Hepatocyte (in vitro differentiated cells): ENCODE results near the gene PHB1. TPM values are rescaled to one million over a fixed set of nuclear protein-coding genes. Genes with fewer than 3 reads are reported as not detected.
"Not testable (repeated sequence)": the region's sequence is repeated elsewhere in the genome, so short reads cannot be mapped to it uniquely, and the experiment has no call there.

ENCODE experiments used
- DNase-seq: peaks from one replicate; pipeline ENCODE4 v3.0.0-alpha.2; 2016; ENCODE audit warnings: low spot score
- H2AFZ ChIP-seq: fragments of 200-600 bp; sonication (generic); 2 replicates; pipeline ENCODE4 v1.6.0; 2016; ENCODE audit warnings: antibody characterized with exemption, mild to moderate bottlenecking
- H3K27ac ChIP-seq: fragments of 200-600 bp; sonication (generic); 2 replicates; pipeline ENCODE4 v1.5.1; 2016; ENCODE audit warnings: mild to moderate bottlenecking
- H3K27me3 ChIP-seq: fragments of 200-600 bp; sonication (generic); 2 replicates; pipeline ENCODE4 v1.6.1; 2016
- H3K36me3 ChIP-seq: fragments of 200-600 bp; sonication (generic); replicated peaks from 2 replicates; pipeline ENCODE4 v1.5.1; 2016; ENCODE audit warnings: low read depth; ENCODE audit not compliant: insufficient read depth
- H3K4me1 ChIP-seq: fragments of 200-600 bp; sonication (generic); 2 replicates; pipeline ENCODE4 v1.5.1; 2016; ENCODE audit warnings: mild to moderate bottlenecking, moderate library complexity; ENCODE audit not compliant: insufficient read depth
- H3K4me2 ChIP-seq: fragments of 200-600 bp; sonication (generic); 2 replicates; pipeline ENCODE4 v1.6.0; 2016
- H3K4me3 ChIP-seq: fragments of 200-600 bp; sonication (generic); 2 replicates; pipeline ENCODE4 v1.5.1; 2016; ENCODE audit warnings: mild to moderate bottlenecking
- H3K79me2 ChIP-seq: fragments of 200-600 bp; sonication (generic); 2 replicates; pipeline ENCODE4 v1.6.0; 2017; ENCODE audit warnings: mild to moderate bottlenecking
- H3K9me2 ChIP-seq: fragments of 200-600 bp; sonication (generic); replicated peaks from 2 replicates; pipeline ENCODE4 v1.6.0; 2017; ENCODE audit warnings: mild to moderate bottlenecking; ENCODE audit not compliant: insufficient read depth
- H3K9me3 ChIP-seq: fragments of 200-600 bp; sonication (generic); 2 replicates; pipeline ENCODE4 v1.5.1; 2016; ENCODE audit warnings: low read depth, mild to moderate bottlenecking
- H4K20me1 ChIP-seq: fragments of 200-600 bp; sonication (generic); 2 replicates; pipeline ENCODE4 v1.6.0; 2016; ENCODE audit warnings: mild to moderate bottlenecking; ENCODE audit not compliant: insufficient read depth, poor library complexity, severe bottlenecking
- EZH2 ChIP-seq: fragments of 200-600 bp; sonication (generic); IDR thresholded peaks from 2 replicates; pipeline ENCODE4 v1.6.1; 2016; ENCODE audit warnings: antibody characterized with exemption, mild to moderate bottlenecking, borderline replicate concordance
- EZH2phosphoT487 ChIP-seq: fragments of 200-600 bp; sonication (generic); IDR thresholded peaks from one replicate; pipeline ENCODE4 v1.6.1; 2018; ENCODE audit warnings: antibody characterized with exemption, mild to moderate bottlenecking, low read depth, moderate library complexity; ENCODE audit not compliant: unreplicated experiment, severe bottlenecking
- WGBS: methylation state at CpG from one replicate; pipeline ENCODE4 v1.1.6; 2016; ENCODE audit warnings: low lambda C conversion rate; ENCODE audit errors: missing lambda C conversion rate; 5-methylcytosine and 5-hydroxymethylcytosine counted together
- polyA plus RNA-seq: library from polyadenylated mRNA; unstranded; fragments of >200 nt; fragmentation: Nextera tagmentation; extraction: Ambion mirVana; gene quantifications from 2 replicates; pipeline ENCODE4 v1.2.1, GENCODE V29; 2016
- total RNA-seq: library from RNA; depleted of rRNA; stranded (reverse); fragments of >200 nt; gene quantifications from 2 replicates; pipeline ENCODE4 v1.2.3, GENCODE V29; 2014
- TF ChIP-seq, protein P1 (sequence below): fragments of 200-600 bp; sonication (generic); IDR thresholded peaks from 2 replicates; pipeline ENCODE4 v1.5.1; 2016; ENCODE audit warnings: antibody characterized with exemption, mild to moderate bottlenecking; ENCODE audit not compliant: poor library complexity

The PHB1 gene
- total and polyA plus RNA-seq, 2 experiments from 2014 or later: 114 to 171 TPM

DNA sequence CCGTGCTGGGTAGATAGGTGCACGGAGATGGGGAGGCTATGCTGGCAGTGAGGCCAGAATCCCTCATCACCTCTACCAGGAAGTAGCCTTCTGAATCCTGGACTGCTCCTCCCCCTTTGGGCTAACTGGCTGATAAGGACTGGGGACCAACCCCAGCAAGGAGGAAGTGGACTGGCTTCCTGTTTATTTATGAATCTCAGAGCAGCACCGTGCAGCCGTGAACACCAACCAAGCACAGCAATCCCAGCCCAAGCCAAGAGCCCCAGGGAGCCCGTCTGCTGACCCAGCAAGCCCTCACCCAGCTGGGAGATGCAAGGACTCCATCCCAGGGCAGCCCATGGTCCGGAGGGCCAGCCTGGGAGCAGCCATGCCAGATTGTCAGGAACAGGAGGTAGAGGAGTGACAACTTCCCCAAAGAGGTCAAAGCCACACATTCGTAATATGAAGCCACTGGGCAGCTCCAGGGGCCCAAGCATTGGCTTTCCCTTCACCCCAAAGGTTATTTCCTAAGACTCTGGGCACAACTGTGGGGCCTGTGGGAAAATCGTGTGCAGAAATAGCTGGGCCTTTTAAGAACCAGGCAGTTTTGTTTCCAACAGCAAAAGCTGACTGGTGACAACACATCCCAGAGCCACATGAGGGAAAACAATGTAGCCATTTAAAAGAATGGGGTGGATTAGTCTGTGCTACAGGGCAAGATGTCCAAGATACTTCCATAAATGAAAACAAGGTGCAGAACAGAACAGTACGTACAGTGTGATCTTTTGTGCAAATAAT lies 23.9 kb downstream of the PHB1 start:
- H3K27ac ChIP-seq: no peak overlapping the region
- no peak for DNase-seq
- H4K20me1 ChIP-seq: no peaks in the 10 kb centered on the region
- TF ChIP-seq EZH2phosphoT487: no peak
- TF ChIP-seq, protein P1, sequence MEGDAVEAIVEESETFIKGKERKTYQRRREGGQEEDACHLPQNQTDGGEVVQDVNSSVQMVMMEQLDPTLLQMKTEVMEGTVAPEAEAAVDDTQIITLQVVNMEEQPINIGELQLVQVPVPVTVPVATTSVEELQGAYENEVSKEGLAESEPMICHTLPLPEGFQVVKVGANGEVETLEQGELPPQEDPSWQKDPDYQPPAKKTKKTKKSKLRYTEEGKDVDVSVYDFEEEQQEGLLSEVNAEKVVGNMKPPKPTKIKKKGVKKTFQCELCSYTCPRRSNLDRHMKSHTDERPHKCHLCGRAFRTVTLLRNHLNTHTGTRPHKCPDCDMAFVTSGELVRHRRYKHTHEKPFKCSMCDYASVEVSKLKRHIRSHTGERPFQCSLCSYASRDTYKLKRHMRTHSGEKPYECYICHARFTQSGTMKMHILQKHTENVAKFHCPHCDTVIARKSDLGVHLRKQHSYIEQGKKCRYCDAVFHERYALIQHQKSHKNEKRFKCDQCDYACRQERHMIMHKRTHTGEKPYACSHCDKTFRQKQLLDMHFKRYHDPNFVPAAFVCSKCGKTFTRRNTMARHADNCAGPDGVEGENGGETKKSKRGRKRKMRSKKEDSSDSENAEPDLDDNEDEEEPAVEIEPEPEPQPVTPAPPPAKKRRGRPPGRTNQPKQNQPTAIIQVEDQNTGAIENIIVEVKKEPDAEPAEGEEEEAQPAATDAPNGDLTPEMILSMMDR: no peak
- no peak for TF ChIP-seq EZH2
- 73% methylated on average over 9 of the region's 9 CpGs for WGBS
- no peaks in the 10 kb centered on the region for H3K27me3 ChIP-seq
- no peaks in the 10 kb centered on the region for H3K36me3 ChIP-seq
- no peak overlapping the region for H2AFZ ChIP-seq
- H3K9me3 ChIP-seq: no peaks in the 10 kb centered on the region
- H3K4me2 ChIP-seq: no peak overlapping the region
- H3K4me1 ChIP-seq: no peaks in the 10 kb centered on the region
- H3K4me3 ChIP-seq: no peak overlapping the region
- no peaks in the 10 kb centered on the region for H3K79me2 ChIP-seq
- H3K9me2 ChIP-seq: no peaks in the 10 kb centered on the region

DNA sequence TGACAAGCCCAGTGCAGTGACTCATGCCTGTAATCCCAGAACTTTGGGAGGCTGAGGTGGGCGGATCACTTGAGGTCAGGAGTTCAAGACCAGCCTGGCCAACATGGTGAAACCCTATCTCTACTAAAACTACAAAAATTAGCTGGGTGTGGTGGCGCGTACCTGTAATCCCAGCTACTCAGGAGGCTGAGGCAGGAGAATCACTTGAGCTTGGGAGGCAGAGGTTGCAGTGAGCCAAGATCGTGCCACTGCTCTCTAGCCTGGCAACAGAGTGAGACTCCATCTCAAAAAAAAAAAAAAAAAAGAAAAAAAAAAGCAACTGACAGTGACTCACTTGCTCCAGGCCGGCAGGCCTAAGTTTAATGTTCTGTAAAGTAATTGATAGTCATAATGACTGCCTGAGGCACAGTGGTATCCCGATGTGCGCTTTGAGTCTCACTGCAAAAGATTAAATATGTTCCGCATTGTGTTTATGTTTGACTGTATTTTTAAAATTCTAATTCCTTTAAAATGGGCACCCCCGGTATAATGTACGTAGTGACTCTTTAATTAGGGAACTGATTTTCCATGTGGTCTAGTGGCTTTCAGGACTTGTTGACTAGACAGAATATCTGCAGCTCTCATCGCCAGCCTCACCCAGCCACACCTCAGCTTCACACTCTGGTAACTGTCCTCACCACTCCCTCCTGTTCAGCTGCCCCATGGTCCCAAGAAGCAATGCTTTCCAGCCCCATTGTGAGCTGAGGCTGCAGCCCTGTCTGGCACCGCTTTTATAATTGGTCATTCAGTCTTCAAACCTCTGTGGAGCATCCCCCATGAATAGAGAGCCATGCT lies 25.0 kb downstream of the PHB1 start:
- H3K4me2 ChIP-seq, H3K27ac ChIP-seq, H3K79me2 ChIP-seq, H3K4me3 ChIP-seq, H3K27me3 ChIP-seq, H4K20me1 ChIP-seq, DNase-seq, H2AFZ ChIP-seq, H3K9me2 ChIP-seq, H3K36me3 ChIP-seq, H3K4me1 ChIP-seq, H3K9me3 ChIP-seq: not testable (repeated sequence)
- WGBS: 82% methylated on average over 12 of the region's 12 CpGs

DNA sequence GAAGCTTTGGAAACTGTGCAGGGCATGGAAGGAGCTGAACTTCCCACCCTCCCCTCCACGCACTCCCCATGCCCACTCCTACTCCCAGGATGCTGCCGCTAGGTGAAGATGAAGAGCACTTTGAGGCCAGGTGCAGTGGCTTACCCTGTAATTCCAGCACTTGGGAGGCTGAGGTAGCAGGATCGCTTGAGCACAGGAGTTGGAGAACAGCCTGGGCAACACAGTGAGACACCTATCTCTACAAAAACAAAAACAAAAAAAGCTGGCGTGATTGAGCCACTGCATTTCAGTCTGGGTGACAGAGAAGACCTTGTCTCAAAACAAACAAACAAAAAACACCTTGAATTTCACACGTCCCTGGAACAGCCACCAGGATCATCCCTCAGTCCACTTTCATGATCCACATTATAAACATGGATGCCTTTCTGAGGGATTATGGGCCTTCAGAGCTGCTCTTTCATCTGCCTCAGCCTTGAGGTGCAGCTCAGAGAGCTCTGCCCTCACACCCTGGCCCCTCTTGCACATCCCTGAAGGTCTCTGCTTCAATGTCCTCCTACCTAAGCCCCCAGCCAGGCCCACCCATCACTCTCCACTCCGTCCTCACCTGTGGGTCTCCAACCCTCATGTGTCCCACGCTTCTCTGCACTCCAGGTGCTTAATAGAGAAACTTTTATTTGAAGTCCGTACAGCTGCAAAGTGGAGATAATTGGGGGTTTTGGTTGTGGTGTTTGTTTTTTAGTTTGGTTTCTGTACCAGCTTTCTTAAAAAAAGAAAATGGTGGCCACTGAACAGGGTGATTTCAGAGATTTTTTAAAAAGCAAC lies 25.8 kb downstream of the PHB1 start:
- no peak for DNase-seq
- H3K4me3 ChIP-seq: no peak overlapping the region
- no peaks in the 10 kb centered on the region for H3K4me1 ChIP-seq
- no peaks in the 10 kb centered on the region for H4K20me1 ChIP-seq
- H2AFZ ChIP-seq: no peak overlapping the region
- no peak overlapping the region for H3K4me2 ChIP-seq
- TF ChIP-seq EZH2phosphoT487 (no peak), EZH2 (no peak)
- TF ChIP-seq, protein P1: no peak
- H3K36me3 ChIP-seq: no peaks in the 10 kb centered on the region
- 85% methylated on average over 8 of the region's 8 CpGs for WGBS
- no peaks in the 10 kb centered on the region for H3K27me3 ChIP-seq
- H3K79me2 ChIP-seq: no peaks in the 10 kb centered on the region
- no peaks in the 10 kb centered on the region for H3K9me2 ChIP-seq
- no peak overlapping the region for H3K27ac ChIP-seq
- H3K9me3 ChIP-seq: no peaks in the 10 kb centered on the region
